GM18907 (cell line): ENCODE results near the gene HOXA11.
A peak's percentile ranks its signal among the peaks of the same experiment; 100 is the strongest.

Source experiments
- ATAC-seq: cut with Tn5 transposase; IDR thresholded peaks from one replicate; pipeline ENCODE4 v1.9.1; 2021; ENCODE audit warnings: mild to moderate bottlenecking, moderate library complexity; ENCODE audit not compliant: unreplicated experiment

HOXA11 gene

DNA sequence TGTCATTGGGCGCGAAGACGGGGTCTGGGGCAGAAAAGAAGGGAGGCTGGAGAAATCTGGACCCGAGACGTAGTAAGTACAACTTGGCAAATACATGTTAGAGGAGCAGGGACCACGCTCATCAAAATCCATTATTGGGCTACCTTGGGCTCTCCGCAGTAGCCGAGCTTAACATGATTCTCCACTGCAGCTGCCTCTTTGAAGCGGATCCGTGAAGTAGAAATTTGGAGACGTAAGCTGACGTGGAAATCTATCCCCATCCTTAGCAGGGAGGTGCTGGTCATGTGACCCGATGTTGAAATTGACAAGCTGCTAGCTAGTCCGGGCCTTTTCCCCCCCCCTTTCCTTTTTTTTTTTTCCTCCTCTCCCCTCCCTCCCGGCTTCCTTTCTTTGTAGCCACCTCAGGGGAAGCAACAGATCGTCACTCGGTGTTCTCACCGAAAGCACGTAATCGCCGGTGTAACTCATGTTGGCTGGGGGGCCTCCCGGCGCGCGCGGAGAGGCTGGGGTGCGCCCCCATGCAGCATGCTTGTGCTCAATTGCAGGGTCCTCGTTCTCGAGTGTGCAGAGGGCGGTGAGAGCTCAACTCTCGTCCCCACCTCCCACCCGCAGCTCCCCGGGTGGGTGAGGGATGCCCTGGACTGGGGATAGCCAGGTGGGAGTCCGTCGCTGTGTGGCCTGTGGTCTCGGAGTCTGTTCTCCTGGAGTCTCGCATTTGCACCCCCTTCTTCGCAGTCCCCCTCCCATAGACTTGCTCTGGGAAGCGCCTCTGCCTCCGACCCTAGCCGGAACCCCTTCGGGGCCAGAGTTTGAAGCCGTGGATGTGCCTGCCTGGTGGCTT, at the start of gene HOXA11:
Gene HOXA11, minus strand, starts transcription at position 220 of the 841 bp plus-strand sequence. Its CDS starts 88 bp downstream, at position 132.
- no peak for ATAC-seq

DNA sequence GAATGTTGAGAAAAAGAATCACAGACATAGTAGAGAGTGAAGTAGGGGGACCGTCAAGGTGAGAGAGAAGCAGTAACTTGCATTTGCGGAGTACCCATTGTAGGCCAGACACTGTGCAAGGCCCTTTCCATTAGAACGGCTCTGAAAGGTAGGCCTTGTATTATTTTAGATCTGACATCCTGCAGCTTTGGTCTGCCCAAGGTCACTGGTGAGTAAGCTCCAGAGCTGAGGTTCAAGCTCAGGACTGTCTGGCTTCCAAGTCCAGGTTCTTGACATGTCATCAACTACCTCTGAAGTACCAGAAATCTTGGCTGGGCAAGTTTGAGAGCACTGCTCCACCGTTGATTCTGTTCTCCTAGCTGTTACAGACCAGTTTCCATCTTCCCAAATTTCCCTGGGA, 44.4 kb upstream of the HOXA11 start:
- no peak for ATAC-seq

DNA sequence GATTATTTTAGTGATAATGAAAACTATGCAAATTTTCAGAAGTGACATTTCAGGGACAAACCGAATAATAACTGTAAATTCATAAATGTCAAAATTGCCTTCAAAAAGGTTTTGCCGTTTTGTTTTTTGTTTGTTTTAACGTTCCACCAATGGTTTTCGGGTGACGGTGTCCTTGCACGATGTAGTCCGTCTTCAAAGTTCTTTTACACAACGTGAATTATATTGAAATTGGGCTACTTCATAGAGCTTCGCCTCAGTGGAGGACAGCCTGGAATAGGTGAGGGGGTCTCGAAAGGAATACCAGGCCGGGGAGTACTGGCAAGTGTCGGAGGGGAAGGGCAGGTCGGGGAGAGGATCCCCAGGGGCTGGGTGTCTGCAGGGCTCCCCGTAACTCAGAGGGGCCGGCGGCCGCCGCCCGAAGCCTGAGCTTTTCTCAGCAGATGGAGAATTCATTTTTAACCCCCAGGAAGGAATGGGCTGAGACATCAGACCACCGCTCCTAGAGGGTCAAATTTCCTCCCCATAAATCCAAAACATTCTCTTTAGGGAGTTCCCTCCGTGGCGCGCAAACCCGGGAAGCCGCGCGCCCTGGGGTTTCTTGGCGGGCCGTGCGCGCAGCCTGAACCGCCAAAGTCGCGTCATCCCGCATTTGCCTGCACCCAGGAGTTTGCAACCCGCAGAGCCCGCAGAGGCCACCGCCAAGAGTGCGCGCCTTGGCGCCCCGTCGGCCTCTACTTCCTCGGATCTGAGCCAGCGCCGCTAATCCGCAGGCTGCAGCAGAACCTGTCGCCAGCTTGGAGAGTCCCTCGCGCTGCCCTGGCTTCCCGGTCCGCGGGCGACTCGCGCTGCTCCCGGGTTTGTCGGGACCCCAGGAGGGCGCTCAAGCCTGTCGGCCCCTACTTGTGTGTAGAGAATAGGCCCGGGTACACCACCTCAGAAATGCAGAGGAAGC, 40.2 kb upstream of the HOXA11 start:
- ATAC-seq: no peak

DNA sequence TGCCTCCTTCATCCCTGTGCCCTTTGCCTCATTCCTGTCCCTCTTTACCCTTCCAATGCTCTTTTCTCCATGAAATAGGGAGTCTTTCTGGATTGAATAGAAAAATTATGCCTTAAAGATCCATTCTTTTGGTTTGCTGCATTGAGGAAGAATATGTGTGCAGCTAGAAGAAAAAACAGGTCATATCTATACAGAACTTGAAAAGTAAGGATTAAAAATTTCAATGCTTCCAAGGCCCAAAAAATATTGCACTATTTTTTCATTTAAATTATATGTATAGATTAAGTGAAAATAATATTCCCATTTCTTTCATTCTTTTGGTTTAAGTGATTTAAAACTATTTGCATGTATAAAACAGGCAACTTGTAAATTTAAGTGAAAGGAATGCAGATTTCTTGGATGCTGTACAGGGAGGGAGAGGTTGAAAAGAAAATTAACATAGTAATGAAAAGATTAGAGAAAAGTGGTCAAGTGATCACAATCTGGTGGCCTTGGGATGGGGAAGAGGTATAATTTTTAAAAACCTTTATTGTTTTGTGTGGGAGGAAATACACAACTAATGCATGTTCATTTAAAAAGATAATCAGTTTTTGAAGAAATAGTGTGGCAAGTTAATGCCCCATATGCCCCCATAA, 39.0 kb upstream of the HOXA11 start:
- no peak for ATAC-seq

DNA sequence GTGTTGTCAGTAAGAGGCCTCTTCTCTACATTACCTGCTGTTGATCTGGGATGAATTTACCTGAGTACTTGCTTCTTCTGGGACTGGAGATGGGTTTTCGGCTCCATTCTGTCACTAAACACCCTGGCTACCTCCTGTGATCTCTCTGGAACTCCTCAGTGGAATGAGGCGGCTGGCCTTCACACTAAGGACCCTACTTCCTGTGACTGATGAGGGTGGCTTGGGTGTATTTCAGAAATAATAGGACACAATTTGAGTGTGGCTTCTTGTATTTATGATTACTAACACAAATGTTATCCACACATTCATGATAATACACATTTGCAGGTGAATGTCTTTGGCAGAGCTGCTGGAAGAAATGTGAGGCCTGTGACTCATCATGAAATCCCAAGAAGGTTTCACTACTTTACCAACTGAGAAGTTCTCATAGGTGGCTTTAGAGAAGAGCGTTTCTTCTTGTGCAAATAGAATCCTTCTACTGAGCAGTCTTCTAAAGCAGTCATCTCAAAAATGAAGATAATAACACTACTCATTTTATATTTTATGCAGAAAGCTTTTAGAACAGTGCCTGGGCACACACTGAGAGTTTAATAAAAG, 36.3 kb upstream of the HOXA11 start:
- peak; percentile 52 for ATAC-seq

DNA sequence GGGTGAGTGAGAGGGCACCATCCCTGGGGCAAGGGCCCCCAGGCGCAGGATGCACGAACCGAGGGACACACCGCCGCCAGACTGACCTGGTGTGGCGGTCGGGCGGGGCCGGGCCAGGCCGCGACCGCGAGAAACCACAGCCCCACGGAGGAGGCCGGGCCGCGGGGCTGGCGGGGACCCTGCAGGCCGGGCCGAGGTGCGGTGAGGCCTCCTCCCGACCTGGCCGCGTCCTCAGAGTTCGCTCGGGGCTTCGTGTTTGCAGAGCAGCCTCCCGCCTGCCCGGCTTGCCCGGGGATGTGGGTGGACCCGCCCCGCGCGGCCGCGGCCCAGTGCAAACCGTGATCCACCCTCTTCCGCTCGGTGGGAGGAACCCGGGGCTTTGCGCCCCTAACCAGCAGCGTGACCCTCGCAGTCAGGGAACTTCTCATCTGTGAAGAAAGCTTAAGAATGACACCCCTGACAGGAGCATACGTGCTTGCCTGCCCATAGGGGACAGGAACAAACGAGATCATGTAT, 35.5 kb upstream of the HOXA11 start:
- no peak for ATAC-seq

DNA sequence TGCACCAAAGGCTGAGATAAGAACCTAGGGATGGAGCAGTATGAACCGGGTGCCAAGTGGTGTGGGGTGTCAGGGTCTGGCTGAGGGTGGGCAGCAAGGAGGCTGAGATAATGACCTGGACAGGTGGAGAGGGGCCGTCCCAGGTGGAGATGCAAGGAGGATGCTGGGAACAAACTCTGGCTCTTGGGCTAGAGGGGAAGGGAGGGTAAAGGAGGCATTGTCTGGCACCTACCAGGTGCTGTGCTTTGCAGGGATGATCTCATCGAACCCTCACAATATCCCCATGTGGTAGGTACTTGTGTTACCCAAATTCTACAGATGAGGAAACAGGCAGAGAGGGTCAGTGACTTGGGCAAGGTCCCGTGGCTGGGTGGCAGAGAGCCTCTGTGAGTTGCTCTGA, 34.8 kb upstream of the HOXA11 start:
- no peak for ATAC-seq

DNA sequence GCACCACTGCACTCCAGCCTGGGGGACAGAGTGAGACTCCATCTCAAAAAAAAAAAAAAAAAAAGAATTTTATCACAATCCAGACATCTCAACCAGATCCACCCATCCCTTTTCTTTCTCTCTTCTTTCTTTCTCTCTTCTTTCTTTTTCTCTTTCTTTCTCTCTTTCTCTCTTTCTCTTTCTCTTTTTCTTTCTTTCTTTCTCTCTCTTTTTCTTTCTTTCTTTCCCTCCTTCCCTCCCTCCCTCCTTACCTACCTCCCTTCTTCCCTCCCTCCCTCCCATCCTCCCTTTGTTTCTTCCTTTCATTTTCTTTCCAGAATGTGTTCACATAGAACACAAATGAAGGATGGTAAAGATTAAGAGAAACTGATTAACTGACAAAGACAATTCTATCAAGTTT, 32.9 kb upstream of the HOXA11 start:
- no peak for ATAC-seq

DNA sequence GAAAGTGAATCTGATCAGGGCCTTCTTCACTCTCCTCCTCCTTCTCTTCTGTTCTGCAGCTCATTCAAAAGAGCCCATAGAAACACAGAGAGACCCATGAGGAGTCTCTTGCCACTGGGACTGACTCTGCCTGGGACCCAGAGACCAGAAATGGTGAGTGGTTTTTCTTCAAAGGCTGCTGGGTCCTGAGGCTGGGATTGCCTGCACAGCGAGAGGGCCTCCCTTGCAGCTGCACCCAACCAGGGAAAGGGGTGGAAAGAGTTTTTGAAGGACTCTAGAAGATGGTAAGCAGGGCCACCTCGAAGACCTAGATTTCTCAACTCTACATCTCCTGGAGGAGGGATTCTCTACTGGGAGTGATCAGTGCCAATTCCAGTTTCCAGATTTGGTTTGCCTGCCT, 30.3 kb upstream of the HOXA11 start:
- ATAC-seq: no peak

DNA sequence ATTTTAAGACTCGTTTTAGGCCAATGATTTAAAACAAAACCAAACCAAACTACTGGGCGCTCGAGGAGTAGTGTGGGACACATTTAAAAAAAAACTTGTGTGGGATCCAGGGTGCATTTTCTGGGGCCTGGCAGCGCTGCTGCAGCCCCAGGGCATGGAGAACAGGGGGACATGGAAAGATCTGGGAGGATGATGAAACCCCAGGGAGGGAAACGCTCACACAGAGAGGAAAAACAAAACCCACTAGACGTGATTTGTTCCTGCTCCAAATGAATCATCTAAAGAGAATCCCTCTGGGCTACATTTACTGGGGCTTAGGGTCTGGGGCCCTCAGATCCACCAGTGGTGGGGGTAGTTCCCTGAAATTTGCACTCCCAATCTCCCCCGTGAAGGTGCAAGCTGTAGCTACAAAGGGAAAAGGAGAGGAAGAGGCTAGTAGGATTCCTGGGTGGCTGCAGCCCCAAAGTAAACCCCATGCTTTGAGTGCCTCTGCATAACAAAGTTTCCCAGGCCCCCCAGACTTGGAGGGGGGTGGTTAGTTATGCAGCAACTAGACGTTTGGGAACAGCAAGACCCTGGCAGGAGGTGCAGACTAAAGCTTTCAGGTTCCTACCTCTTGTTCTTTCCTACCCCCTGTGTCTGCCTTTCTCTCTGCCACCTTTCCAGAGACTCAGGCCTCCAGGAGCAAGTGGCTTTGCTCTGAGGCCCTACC, 29.4 kb upstream of the HOXA11 start:
- ATAC-seq: no peak

DNA sequence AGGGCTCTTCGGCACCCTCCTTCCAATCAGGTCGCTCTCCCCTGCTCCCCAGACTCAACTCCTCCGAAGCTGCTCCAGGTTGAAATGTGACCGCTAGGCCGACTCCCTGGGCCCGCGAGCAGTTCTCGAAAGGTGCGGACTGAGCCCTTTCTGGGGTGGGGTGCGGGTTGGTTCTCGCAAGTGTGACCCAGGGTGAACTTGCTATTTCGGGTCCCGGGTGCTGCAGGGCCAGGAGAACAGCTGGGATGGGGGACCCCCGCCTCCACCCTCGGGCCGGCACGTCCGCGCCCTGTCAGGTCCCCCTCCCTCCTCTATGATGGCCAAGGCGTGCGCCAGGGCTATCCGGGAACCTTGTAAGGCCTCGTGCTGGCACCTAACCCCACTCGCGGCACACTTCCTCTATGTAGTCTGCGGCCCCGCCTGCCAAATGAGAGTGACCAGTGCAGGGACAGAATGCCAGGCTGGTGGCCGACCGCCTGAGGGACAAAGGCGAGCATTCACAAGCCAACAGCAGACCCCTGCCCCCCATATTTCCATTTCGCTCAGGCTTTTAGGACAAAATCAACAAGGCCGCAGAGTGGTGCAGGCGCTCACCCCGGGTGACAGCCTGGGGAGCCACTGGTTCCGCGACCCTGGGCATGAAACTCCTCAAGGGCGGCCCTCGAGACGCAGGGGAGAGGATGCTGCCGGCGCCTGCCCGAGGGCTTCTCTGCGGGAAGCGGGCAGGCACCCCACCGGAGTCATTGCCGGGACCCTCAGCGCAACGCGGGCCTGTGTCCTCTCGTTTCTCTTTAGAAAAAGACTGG, 28.6 kb upstream of the HOXA11 start:
- no peak for ATAC-seq

DNA sequence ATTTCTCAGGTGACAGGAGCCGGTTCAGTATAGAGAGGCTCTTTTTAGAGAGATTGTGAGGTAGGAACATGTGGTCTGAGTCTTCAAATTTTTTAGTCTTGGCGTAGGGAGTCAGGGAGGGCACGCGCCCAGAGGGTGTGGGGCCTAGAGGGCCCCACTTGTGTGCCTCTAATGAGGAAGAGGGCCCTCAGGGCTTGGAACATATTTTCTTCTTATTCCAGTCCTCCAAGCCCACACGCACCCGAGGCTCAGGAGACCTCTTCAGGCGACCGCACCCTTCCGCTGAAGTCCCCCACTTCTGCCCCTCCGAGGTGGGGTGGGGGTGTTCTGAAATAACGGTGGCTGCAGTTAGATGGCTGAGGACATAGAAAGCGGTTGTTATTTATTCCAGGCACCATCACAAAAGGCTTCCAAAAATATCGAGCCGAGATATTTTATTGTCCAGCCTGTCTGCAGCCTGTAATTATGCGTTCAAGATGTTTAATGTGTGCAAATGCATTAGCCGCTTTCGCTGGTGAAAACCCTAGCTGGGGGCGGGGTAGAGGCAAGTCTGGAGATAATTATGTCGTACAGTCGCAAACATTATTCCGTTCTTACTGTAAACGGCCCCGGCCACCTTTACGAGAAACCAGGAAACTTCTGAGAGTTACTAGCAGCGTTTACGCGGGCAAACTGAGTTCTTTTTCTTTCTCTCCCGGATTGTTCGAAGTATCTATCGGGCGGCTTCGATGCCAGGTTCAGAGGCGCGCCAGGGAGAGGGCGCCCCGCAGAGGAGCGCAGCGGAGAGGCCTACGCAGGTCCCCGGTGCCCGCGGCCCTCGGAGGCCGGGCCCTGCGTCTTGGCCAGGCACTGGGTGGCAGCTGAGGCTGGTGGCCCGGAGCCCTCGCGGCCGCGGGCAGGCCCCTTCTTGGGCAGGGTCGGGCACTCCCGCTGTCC, 27.7 kb upstream of the HOXA11 start:
- ATAC-seq: no peak

DNA sequence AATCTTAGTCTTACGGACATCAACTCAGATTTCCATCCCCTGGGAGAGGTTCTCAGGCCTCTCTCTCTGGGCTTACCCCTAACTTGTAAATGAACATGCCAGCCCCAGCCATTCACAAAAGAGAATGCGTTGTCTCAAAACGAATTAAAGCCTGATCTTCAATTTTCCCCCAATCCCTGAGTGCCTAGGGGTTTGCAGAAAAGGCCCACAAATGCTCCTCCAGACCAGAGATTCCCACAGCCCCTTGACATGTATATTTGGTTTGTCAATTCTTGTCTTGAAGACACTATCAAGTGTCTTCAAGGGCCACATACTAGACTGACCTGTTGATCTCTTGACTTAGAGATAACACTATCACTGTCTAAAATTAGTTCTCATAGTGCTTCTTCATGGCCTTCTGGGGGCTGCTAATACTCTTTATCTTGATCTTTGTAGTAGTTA, 26.8 kb upstream of the HOXA11 start:
- no peak for ATAC-seq

DNA sequence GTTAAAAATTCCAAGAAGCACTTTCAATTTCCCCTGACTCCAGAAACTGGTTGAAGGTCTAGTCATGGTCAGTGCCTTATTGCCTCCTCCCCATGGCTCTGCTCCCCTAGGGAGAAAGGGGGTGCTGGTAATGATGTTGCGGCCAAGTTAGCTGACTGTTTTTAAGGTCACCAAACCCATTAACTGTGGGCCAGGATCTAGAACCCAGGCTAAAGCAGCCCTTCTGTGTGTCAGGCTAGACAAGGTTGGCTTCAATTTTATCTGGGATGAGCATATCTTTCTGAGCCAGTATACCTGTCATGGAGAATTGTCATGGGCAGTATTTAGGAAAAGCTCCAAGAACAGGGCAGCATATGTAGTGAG, 26.0 kb upstream of the HOXA11 start:
- ATAC-seq: no peak

DNA sequence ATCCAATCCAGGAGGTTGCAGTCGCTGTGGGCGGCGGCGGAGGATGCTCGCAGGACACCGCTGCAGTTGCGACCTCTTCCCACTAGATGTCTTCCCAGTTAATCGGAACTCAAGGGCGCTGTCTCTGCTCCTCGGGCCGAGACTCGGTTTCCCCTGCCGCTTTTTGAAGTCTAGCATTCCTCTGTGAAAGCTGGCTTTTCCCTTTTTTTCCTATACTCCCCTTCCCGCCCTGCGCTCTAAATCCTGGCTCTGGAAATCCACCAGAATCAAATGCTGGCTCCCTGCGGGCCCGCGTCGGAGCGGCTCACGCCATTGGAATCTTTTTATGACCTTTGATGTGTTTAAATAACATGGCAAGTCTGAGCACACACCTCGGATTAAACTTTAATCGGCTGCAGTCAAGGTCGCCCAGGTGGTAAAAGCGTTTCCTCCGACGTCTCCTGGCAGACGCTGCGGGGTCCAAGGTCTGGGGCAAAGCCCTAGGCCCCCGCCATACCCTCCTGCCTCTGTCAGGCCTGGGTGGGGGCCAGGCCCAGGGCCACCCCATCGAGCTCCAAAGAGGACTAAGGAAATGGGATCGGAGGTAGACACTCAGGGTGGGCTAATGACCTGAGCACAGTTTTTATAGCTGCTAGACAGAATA, 25.5 kb upstream of the HOXA11 start:
- ATAC-seq: no peak

DNA sequence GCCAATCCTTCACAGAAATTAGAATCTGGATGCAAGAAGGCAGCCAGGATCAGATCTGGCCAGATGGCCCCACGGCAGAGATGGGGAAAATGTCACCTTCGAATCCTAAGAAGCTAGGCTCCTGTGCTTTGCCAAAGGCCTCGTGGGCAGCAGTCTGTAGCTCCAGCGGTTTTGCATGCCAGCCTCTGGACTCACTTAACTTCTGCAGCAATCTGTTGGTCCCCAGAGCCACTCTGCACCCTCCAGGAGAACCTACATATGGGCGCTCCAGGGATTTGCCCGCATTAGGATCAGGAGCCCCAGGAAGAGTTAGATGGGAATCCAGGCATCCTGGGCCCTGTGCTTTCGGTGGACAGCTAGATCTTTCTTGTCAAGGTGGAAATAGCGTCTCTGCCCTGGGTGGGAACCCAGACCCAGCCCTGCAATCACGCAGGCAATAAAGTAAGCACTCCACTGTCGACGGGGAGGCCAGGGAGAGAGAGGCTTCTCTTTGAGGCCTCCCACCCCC, 25.0 kb upstream of the HOXA11 start:
- no peak for ATAC-seq

DNA sequence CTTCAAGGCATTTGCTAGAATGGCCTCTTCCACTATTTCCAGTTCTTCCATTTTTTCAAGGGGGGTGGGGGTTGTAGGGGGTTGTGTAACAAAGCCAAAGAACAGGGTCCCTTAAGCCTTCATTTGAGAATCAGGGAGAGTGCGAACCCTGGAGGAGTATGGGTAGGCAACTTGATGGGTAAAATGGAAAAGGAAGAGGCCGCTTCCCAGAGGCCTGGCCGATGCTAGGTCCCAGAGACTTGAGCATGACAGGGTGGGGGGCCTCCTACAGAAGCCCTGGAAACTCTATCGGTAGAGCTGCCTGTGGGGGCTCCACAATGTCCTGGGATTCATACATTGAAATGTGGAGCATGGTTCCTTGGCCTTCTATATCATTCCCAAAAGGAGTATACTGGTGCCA, 24.0 kb upstream of the HOXA11 start:
- ATAC-seq: no peak
